IPS-20b (cell line): ENCODE results near the gene HTRA3.

Source experiments
- H3K27ac ChIP-seq: one replicate; pipeline ENCODE4 v1.5.1; 2013; ENCODE audit warnings: low read length
- H3K27me3 ChIP-seq: 2 replicates; pipeline ENCODE4 v1.6.1; 2013; ENCODE audit warnings: mild to moderate bottlenecking, low read length, inconsistent platforms; ENCODE audit not compliant: insufficient read depth
- H3K36me3 ChIP-seq: 2 replicates; pipeline ENCODE4 v1.6.1; 2013; ENCODE audit warnings: low read depth, mild to moderate bottlenecking, inconsistent platforms, low read length, moderate library complexity; ENCODE audit not compliant: insufficient read depth
- H3K4me1 ChIP-seq: 2 replicates; pipeline ENCODE4 v1.6.1; 2013; ENCODE audit warnings: mild to moderate bottlenecking, control low read depth, inconsistent platforms, low read length, moderate library complexity; ENCODE audit not compliant: insufficient read depth
- H3K4me3 ChIP-seq: 2 replicates; pipeline ENCODE4 v1.5.1; 2013; ENCODE audit warnings: mild to moderate bottlenecking, low read length, inconsistent platforms
- H3K9ac ChIP-seq: 2 replicates; pipeline ENCODE4 v1.6.1; 2013; ENCODE audit warnings: low read depth, mild to moderate bottlenecking, inconsistent platforms, low read length, moderate library complexity
- H3K9me3 ChIP-seq: 2 replicates; pipeline ENCODE4 v1.6.1; 2013; ENCODE audit warnings: mild to moderate bottlenecking, low read depth, low read length, inconsistent platforms; ENCODE audit not compliant: insufficient read depth

HTRA3 gene

DNA sequence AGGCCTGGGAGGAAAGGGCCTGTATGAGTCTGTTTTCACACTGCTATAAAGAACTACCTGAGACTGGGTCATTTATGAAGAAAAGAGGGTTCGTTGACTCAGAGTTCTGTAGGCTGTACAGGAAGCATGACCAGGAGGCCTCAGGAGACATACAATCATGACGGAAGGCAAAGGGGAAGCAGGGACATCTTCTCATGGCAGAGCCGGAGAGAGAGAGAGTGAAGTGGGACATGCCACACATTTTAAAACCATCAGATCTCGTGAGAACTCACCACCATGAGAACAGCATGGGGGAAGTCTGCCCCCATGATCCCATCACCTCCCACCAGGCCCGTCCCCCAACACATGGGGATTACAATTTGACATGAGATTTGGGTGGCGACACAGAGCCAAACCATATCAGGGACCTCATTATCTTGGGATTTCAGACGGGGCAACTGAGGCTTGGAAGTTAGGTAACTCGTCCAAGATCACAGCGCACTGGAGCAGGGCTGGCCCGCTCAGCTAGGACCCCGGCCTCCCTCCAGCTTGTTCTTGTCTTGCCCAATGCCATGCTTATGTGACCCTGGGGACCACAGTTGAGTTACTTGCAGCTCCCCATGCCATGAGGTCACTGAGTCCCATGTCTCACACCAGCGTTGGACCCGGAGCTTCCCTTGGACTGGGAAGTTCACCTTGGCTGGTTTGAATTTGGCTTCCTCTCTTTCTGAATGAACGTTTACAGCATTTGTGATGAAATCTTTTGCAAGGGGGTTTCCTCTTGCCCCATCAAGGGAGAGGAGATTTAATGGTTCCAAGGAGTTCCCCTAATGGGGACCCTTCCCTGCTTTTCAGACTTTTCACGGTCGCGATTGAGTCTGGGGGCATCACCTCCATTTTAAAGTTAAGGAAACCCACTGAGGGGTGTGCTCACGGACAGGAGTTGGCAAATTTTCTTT lies 18.1 kb downstream of the HTRA3 start:
- Histone ChIP-seq H3K9ac (no peak overlapping the region), H3K27me3 (no peaks in the 10 kb centered on the region), H3K36me3 (no peaks in the 10 kb centered on the region), H3K9me3 (no peaks in the 10 kb centered on the region), H3K4me3 (no peak overlapping the region), H3K27ac (no peak overlapping the region), H3K4me1 (no peaks in the 10 kb centered on the region)

GRCh38 chr4:8289151-8289750 lies 19.7 kb downstream of the HTRA3 start:
- H3K27ac ChIP-seq = no peak overlapping the region
- no peak overlapping the region for H3K4me3 ChIP-seq
- no peak overlapping the region for H3K9ac ChIP-seq
- H3K27me3 ChIP-seq = no peaks in the 10 kb centered on the region
- no peaks in the 10 kb centered on the region for H3K4me1 ChIP-seq
- no peaks in the 10 kb centered on the region for H3K36me3 ChIP-seq
- H3K9me3 ChIP-seq = no peaks in the 10 kb centered on the region

DNA sequence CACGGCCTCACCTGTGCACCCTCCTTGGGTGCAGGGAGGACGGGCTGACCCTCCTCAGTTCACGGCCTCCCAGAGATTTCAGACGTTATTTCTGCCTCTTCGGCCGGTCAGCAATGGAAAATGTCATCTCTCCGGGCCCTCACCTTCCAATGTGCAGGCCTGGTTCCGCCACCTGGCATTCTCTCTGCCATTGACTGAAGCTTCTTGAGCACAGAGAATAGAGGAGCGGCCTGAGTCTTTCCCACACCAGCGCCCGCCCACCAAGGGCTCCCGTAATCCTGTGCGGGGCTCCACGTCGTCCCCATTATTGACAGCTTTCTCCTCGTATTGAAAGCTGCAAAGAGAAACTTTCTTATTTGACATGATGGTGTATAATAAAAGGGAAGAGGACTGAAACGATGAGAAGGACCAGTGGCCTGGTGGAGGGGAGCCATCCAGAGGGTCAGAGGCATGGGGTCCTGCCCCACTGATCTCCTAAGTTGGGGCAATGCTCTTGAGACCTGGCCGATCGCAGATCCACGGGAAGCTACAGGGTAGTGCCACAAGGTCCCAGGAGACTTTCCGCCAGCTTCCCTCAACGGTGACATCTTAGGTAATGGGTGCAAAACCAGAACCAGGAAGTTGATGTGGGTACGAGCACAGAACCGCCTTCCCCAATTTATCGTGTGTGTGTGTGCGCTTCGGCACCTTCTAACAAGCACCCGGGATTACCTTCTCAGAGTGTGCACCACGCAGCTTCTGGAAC lies 20.6 kb downstream of the HTRA3 start:
- no peak overlapping the region for H3K4me3 ChIP-seq
- H3K9me3 ChIP-seq = no peaks in the 10 kb centered on the region; the same call in 1 of the 2 replicates
- no peak overlapping the region for H3K27ac ChIP-seq
- H3K27me3 ChIP-seq = no peaks in the 10 kb centered on the region
- no peaks in the 10 kb centered on the region for H3K36me3 ChIP-seq
- H3K4me1 ChIP-seq = no peaks in the 10 kb centered on the region
- no peak overlapping the region for H3K9ac ChIP-seq

GRCh38 chr4:8290701-8290970 lies 21.1 kb downstream of the HTRA3 start:
- Histone ChIP-seq H3K9ac (no peak overlapping the region), H3K4me1 (no peaks in the 10 kb centered on the region), H3K27ac (no peak overlapping the region), H3K9me3 (no peaks in the 10 kb centered on the region; the same call in 1 of the 2 replicates), H3K4me3 (no peak overlapping the region), H3K36me3 (no peaks in the 10 kb centered on the region), H3K27me3 (no peaks in the 10 kb centered on the region)

- no peaks in the 10 kb centered on the region for H3K27me3 ChIP-seq
- H3K36me3 ChIP-seq = no peaks in the 10 kb centered on the region
- no peak overlapping the region for H3K4me3 ChIP-seq
- no peaks in the 10 kb centered on the region for H3K4me1 ChIP-seq
- no peak overlapping the region for H3K27ac ChIP-seq
- no peak overlapping the region for H3K9ac ChIP-seq
- no peaks in the 10 kb centered on the region; the same call in 1 of the 2 replicates for H3K9me3 ChIP-seq
Observed at GRCh38 chr4:8291036-8291682, 21.6 kb downstream of the HTRA3 start.

- H3K9me3 ChIP-seq = no peaks in the 10 kb centered on the region; the same call in 1 of the 2 replicates
- H3K4me3 ChIP-seq = no peak overlapping the region
- no peak overlapping the region for H3K9ac ChIP-seq
- no peaks in the 10 kb centered on the region for H3K36me3 ChIP-seq
- no peaks in the 10 kb centered on the region for H3K27me3 ChIP-seq
- H3K4me1 ChIP-seq = no peaks in the 10 kb centered on the region
- no peak overlapping the region for H3K27ac ChIP-seq
Observed at GRCh38 chr4:8291701-8292477, 22.3 kb downstream of the HTRA3 start.

DNA sequence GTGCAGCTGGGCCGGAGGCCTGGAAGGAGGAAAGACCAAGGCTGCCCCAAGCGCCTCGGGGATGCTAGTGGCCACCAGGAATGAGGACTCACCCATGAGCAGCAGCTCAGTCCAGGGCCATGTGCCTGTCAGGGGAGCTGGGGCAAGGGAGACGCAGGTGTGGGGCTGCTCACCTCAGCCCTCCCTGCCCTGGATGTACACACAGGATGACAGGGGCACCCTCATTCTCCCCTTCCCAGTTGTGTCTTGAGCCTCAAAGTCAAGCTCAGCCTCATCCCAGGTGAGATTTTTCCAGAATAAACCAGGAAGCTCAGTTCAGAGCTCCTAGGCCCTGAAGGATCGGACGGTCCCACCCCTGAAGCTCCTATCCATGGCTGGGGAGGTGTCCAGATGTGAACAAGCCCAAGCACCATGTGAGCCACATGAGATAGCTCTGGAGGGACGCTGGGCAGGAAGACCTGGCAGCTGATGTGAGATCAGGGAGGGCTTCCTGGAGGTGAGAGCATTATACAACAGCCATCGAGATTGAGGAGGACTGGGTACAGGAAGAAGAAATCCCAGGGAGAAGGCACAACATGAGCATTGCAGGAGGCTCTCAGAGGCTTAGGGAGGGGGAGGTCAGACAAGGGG lies 23.0 kb downstream of the HTRA3 start:
- Histone ChIP-seq H3K9me3 (no peaks in the 10 kb centered on the region; the same call in 1 of the 2 replicates), H3K27me3 (no peaks in the 10 kb centered on the region), H3K36me3 (no peaks in the 10 kb centered on the region), H3K4me3 (no peak overlapping the region), H3K4me1 (no peaks in the 10 kb centered on the region), H3K9ac (no peak overlapping the region), H3K27ac (no peak overlapping the region)

DNA sequence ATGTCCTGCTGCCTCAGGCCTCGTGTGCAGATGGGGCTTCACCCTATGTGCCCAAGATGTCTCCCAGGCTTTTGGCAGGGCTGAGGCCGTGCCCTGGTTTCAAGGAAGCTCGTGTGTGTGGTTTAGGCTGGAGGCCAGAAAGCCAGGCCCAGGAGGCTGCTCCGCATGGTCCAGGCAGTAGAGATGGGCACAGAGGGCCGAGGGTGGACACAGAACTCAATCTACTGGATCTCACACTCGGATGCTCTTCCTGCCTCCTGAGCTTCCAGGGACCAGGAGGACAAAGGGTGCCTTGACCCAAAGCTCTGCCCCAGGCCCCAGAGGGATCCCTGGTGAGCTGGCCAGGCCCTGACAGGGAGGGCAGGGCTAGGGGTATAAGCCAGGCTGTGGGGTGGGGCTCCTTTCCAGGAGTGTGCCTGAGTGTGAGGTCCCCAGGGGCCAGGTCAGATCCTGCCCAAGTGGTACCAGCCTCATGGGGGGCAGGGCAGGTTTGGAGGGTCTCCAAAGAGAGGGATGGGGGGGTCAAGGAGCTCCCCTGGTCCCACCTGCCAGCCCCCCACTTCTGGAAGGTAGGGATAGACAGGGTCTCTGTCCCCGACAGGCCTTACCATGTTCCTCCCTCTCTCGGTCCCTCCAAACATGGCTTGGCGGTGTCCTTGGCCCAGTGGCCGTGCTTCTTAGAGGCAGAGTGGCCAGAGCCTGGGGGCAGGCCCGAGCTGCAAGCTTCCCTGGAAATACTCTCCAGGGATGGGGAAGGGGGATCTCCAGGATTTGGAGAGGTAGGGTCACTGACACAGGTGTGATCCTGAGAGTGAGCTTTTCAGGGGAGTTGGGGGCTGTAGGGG lies 23.8 kb downstream of the HTRA3 start:
- Histone ChIP-seq H3K4me3 (no peak overlapping the region), H3K27ac (no peak overlapping the region), H3K4me1 (no peaks in the 10 kb centered on the region), H3K36me3 (no peaks in the 10 kb centered on the region), H3K9ac (no peak overlapping the region), H3K9me3 (no peaks in the 10 kb centered on the region; the same call in 1 of the 2 replicates), H3K27me3 (no peaks in the 10 kb centered on the region)

- H3K9ac ChIP-seq = no peak overlapping the region
- no peaks in the 10 kb centered on the region for H3K36me3 ChIP-seq
- no peak overlapping the region for H3K4me3 ChIP-seq
- no peaks in the 10 kb centered on the region for H3K27me3 ChIP-seq
- no peak overlapping the region for H3K27ac ChIP-seq
- H3K4me1 ChIP-seq = no peaks in the 10 kb centered on the region
- H3K9me3 ChIP-seq = no peaks in the 10 kb centered on the region; the same call in 1 of the 2 replicates
Observed at GRCh38 chr4:8294036-8294435, 24.5 kb downstream of the HTRA3 start.

GRCh38 chr4:8294775-8295174 lies 25.2 kb downstream of the HTRA3 start:
- no peak overlapping the region for H3K4me3 ChIP-seq
- no peaks in the 10 kb centered on the region for H3K27me3 ChIP-seq
- H3K27ac ChIP-seq = no peak overlapping the region
- H3K9me3 ChIP-seq = no peaks in the 10 kb centered on the region; the same call in 1 of the 2 replicates
- no peak overlapping the region for H3K9ac ChIP-seq
- no peaks in the 10 kb centered on the region for H3K36me3 ChIP-seq
- H3K4me1 ChIP-seq = no peaks in the 10 kb centered on the region
